ENCODE data around the gene IRF6. TPM values are rescaled to one million over a fixed set of nuclear protein-coding genes. Genes with fewer than 3 reads are reported as not detected.

IRF6 gene
- total RNA-seq, 2 experiments from 2014 or later: not detected

- Histone ChIP-seq H3K9me3 (ENCODE audit: low read length) (no peaks in the 10 kb centered on the region), H3K4me2 (ENCODE audit: low read length) (no peak overlapping the region), H3K9me2 (ENCODE audit: insufficient read depth, low read length) (no peaks in the 10 kb centered on the region), H3K36me3 (ENCODE audit: insufficient read depth, low read length) (no peaks in the 10 kb centered on the region), H3K79me2 (ENCODE audit: insufficient read depth, low read depth, low read length) (no peaks in the 10 kb centered on the region), H3K4me1 (ENCODE audit: insufficient read depth, low read length, poor library complexity, severe bottlenecking) (no peaks in the 10 kb centered on the region), H3K4me3 (ENCODE audit: low read depth, low read length, poor library complexity, severe bottlenecking) (no peak overlapping the region), H3K27ac (ENCODE audit: low read depth, low read length, poor library complexity, severe bottlenecking) (no peak overlapping the region), H2AFZ (ENCODE audit: low read length) (no peak overlapping the region), H4K20me1 (ENCODE audit: insufficient read depth, low read length) (no peaks in the 10 kb centered on the region)
- intact Hi-C loops (cut with micrococcal nuclease; ENCODE audit: unreplicated experiment): no loop called here
- no TSS peak for BruUV-seq (replicated peaks)
- TF ChIP-seq EZH2phosphoT487 (IDR thresholded peaks at IDR 0.05; ENCODE audit: borderline replicate concordance, low read depth, low read length): no peak
- TF ChIP-seq CTCF (conservative IDR thresholded peaks at IDR 0.05; ENCODE audit: low read length): no peak
- no peak for DNase-seq (ENCODE audit: low spot score)
- CTCF ChIA-PET (ENCODE audit: unreplicated experiment): no interaction called here
- POLR2A ChIA-PET: no interaction called here
These were observed 15.4 kb downstream of the IRF6 start for GRCh38 chr1:209790286-209791193.

GRCh38 chr1:209789245-209789644, 16.7 kb downstream of the IRF6 start:
- Histone ChIP-seq H2AFZ (ENCODE audit: low read length) (no peak overlapping the region), H3K79me2 (ENCODE audit: insufficient read depth, low read depth, low read length) (no peaks in the 10 kb centered on the region; the same call in 1 of the 2 replicates), H3K27ac (ENCODE audit: low read depth, low read length, poor library complexity, severe bottlenecking) (no peak overlapping the region), H3K9me3 (ENCODE audit: low read length) (peaks cover 5% of the 10 kb centered on the region; the same call in 1 of the 2 replicates), H3K36me3 (ENCODE audit: insufficient read depth, low read length) (no peaks in the 10 kb centered on the region), H4K20me1 (ENCODE audit: insufficient read depth, low read length) (no peaks in the 10 kb centered on the region), H3K4me1 (ENCODE audit: insufficient read depth, low read length, poor library complexity, severe bottlenecking) (peaks cover 8% of the 10 kb centered on the region), H3K4me3 (ENCODE audit: low read depth, low read length, poor library complexity, severe bottlenecking) (no peak overlapping the region), H3K9me2 (ENCODE audit: insufficient read depth, low read length) (no peaks in the 10 kb centered on the region), H3K4me2 (ENCODE audit: low read length) (no peak overlapping the region)
- no TSS peak for BruUV-seq (replicated peaks)
- intact Hi-C loops (cut with micrococcal nuclease; ENCODE audit: unreplicated experiment): no loop called here
- POLR2A ChIA-PET: no interaction called here
- CTCF ChIA-PET (ENCODE audit: unreplicated experiment): no interaction called here
- DNase-seq (ENCODE audit: low spot score): no peak
- TF ChIP-seq EZH2phosphoT487 (IDR thresholded peaks at IDR 0.05; ENCODE audit: borderline replicate concordance, low read depth, low read length) (no peak), CTCF (conservative IDR thresholded peaks at IDR 0.05; ENCODE audit: low read length) (no peak)

GRCh38 chr1:209787551-209787950, 18.4 kb downstream of the IRF6 start:
- H3K4me2 ChIP-seq (ENCODE audit: low read length): no peak overlapping the region
- POLR2A ChIA-PET: interaction anchor here (0.7 to 2.9 kb wide), 8 partner anchors 10 to 1964 kb away, joined by 3 to 23 read pairs (median 6); partner anchors contain the start of gene TRAF3IP3
- BruUV-seq (replicated peaks): no TSS peak
- DNase-seq (ENCODE audit: low spot score): no peak
- H2AFZ ChIP-seq (ENCODE audit: low read length): peak overlapping the region; percentile 55
- peaks cover 8% of the 10 kb centered on the region; the same call in 1 of the 2 replicates for H3K79me2 ChIP-seq (ENCODE audit: insufficient read depth, low read depth, low read length)
- TF ChIP-seq CTCF (conservative IDR thresholded peaks at IDR 0.05; ENCODE audit: low read length) (no peak), EZH2phosphoT487 (IDR thresholded peaks at IDR 0.05; ENCODE audit: borderline replicate concordance, low read depth, low read length) (no peak)
- H3K27ac ChIP-seq (ENCODE audit: low read depth, low read length, poor library complexity, severe bottlenecking): no peak overlapping the region
- peaks cover 6% of the 10 kb centered on the region for H3K36me3 ChIP-seq (ENCODE audit: insufficient read depth, low read length)
- peaks cover 5% of the 10 kb centered on the region; the same call in 1 of the 2 replicates for H3K9me3 ChIP-seq (ENCODE audit: low read length)
- peaks cover 15% of the 10 kb centered on the region for H3K4me1 ChIP-seq (ENCODE audit: insufficient read depth, low read length, poor library complexity, severe bottlenecking)
- no peaks in the 10 kb centered on the region for H3K9me2 ChIP-seq (ENCODE audit: insufficient read depth, low read length)
- H4K20me1 ChIP-seq (ENCODE audit: insufficient read depth, low read length): no peaks in the 10 kb centered on the region
- intact Hi-C loops (cut with micrococcal nuclease; ENCODE audit: unreplicated experiment): no loop called here
- H3K4me3 ChIP-seq (ENCODE audit: low read depth, low read length, poor library complexity, severe bottlenecking): no peak overlapping the region
- CTCF ChIA-PET (ENCODE audit: unreplicated experiment): interaction anchor here (0.6 to 1.7 kb wide), 3 partner anchors 10 to 40 kb away, joined by 3 to 5 read pairs (median 4); no protein-coding TSS in a partner anchor

Measured in OCI-LY7 (cell line).